Activated T-cell treated with anti-CD3 and anti-CD28 coated beads, Interleukin-2, amount 50 U/mL, for 48 hours (primary cell): ENCODE data around the gene DNAJA3.
"Not testable (repeated sequence)": the region's sequence is repeated elsewhere in the genome, so short reads cannot be mapped to it uniquely, and the experiment has no call there.

Experiments
- DNase-seq, 2 experiments: peaks; one replicate each; pipeline ENCODE4 v3.0.0-alpha.2; 2020

The DNAJA3 gene

DNA sequence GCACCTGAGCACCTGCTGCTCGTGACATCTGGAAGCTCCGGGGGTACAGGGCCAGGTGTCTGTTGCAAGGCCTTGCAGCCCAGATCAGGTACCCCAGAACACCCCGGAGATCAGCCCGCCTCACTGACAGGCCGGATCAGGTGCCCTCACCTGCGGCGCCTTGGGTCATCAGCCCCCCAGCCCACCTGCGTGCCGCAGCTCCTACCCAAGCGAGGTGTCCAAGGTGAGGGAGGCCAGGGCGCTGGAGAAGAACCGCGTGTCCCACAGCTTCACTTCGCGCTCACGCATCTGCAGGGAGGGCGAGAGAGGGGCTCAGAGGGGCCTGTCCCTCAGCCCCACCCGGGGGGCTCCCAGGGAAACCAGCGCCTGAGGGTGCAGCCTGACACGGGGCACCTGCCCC is 37.9 kb upstream of the DNAJA3 start:
- no peak for DNase-seq

DNA sequence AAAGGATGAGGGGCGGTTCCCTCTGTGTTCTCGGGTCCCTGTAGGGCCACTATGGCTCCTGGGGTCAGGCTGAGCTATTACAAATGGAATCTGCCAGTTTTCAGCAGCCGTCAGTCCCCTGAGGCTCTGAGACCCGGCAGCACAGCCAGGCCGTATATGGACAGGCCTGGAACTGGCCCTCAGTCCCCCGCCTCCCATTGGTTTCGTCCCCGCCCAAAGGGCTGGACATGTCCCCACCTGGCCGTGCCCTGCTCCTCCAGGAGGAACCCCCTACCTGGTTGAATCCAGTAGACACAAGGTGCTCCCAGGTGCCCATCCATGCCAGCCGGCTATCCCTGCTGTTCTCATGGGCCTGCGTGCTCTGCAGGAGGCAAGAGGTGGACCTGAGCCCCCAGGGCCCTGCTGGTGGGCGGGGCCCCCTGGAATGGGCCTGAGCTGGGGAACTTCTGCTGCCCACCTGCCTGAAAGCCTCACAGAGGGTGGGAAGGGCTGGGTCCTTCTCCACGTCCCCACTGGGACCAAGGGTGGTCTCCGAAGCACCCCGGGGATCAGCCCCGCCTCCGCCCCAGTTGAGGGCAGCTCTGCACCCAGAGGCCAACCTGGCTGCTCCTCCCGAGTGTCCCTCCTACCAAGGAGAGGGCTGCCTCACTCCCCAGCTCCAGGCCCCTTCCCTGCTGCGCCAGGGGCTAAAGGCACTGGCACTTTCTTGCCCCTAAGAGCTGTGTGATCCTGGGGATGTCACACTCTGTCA is 37.2 kb upstream of the DNAJA3 start:
- DNase-seq = no peak

DNA sequence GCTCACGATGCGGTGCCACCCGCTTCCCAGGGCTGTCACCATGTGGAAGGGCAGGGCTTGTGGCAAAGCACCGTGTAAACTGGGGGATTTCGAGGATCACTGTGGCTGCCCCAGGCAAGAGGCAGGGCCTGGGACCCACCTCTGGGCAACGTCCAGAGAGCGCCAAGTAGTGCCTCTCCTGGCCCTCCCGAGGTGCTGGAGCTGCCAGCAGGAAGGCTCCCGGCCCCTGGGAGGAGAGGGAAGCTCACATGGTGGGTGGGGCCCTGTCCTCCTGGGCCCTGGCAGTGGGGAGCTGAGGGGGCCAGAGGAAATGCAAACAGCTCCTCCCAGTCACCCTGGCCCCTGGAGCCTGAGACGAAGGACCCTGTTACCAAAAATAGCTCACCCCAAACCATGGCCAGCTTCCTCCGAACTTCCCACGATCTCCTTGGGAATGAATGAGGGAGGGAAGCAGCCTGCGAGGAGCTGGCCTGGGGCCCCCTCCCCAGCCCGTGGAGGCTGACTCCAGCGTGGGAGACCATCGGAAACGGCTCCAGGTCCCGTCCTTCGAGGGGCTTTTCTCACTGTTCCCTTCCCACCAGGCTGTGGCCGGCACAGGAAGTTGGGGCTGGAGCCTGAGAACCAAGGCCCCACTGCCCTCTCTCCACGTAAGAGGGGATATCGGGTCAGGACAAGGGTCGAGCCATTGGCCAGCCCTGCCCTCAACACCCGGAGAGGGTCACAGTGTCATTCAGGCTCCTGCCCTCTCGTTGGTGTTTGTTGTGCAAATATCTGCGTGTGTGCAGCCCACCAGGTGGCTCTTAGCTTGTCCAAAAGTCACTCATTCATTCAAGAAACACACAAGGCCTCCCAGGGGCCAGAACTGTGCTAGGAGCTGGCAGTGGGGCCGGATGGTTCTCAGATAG is 36.4 kb upstream of the DNAJA3 start:
- no peak for DNase-seq

DNA sequence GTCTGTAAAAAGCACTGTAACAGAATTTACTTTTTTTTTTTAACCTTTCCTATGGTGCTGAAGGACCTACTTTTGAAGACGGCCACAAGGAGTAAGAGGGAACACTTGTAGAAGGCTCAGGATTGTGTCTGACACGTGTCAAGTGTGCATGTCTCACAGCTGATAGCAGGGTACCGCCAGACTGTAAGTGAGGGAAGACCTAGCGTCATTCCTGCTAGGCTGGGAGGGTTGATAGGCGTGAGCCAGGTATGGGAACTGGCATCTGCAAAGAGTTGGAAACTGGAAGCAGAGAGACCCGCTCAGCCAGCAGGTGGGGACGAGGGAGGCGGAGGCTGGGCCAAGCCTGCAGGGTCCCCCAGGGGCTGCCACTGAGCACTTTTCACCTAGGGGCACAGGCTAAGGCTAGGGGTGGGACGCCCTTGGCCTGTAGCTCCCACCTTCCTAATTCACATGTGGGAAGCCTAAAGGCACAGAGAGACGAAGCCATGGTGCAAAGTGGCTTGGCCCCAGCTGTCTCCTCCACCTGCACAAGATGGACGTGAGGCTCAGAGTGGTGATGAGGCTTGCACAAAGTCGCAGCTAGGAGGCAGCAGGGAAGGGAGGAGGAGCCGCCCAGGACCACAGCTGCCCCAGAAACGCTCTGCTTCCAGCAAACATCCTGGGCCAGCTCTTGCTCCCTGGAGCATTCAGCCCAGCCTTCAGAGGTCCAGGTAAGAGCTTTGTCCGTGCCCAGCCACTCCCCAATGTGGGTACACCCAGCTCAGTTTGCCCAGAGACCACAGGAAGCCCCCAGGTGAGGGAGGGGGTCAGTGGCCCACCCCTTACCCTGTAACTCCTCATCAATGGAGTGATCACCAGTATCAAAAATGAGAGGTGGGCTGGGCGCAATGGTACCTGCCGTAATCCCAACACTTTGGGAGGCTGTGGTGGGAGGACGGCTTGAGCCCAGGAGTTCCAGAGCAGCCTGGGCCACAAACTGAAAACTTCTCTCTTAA is 35.1 kb upstream of the DNAJA3 start:
- no peak for DNase-seq

DNA sequence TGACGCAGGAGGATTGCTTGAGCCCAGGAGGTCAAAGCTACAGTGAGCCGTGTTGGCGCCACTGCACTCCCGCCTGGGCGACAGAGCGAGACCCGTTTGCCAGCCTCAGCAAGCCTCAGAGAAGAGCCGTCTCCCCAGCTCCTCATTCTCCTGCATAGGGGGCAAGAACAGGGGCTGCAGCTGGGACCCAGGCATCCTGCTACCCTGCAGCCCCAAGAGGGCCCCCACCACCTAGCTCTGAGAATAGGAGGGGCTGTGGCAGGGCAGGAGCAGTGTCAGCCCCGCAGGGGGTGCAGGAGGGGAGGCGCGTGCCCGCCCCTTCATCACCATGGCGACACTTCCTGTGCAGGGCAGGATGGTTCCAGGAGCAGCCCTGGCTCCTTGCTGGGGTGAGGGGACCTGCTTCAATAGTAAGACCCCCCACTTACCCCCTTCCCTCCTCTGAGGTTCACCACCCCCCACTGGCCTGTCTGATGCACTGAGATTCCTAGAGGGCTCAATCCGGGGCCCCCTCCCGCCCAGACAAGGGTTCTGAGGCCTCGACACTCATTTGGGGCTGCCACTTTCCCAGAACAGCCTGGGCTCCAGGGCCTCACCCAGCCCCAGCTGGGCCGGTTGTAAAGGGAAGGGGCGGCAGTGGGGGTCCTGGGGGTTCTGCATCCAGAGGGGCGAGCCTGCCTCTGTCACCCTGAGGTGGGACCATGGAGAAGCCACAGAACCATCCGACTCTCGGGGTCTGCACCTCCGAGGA is 33.9 kb upstream of the DNAJA3 start:
- no peak for DNase-seq

DNA sequence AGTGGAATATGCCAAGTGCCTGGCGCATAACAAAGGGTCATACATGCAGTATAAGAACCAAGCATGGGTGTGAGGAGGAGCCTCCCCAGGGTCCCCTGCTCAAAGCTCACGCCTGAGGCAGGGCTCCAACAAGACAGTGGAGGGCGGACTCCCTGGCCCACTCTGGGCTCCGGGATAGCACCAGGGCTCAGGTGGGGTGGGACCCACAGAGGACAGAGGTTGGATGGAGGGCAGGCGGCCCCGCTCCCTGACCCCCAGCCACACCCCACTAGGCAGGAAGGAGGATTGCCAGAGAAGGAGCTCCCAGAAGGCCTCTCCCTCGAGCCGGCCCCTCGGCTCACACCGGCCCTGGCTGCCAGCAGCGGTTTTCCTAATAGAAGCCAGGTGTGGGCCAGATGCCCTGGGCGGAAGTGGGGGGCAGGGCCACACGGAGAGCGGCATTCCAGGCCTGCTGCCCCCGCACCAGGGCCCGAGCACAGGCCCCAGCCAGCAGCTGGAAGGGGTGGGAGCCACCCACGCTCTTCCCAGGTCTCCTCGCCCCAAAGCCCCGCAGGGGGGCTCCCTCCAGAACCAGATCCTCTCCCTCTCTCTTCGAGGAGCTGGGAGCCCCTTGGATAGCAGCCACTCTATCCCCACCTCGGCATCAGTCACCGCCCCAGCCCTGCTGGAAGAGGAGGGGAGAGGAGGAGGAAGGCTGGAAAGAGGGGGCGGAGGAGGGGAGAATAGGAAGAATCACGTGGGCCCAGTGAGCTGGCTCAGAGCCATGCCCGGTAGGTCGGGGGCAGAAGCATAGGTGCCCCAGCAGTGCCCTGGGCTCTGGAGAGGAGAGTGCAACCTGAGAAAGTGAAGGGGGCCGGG is 33.1 kb upstream of the DNAJA3 start:
- no peak for DNase-seq

DNA sequence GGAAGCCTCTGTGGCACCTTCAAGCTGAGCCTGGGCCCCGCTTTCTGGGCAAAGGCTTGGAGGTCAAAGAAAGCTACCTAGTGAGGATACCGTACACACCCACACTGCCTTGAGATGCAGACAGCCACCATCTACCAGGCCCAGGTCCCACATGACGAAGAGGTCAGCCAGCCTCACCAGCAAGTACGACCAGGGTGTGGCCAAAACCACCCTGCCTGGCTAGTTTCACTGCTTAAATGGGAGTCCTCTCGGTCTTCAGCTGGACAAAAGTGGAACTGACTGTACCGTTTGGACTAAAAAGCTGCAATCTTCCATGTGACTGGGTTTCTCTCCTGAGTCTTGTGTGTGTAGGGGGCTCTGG is 32.4 kb upstream of the DNAJA3 start:
- DNase-seq = no peak

DNA sequence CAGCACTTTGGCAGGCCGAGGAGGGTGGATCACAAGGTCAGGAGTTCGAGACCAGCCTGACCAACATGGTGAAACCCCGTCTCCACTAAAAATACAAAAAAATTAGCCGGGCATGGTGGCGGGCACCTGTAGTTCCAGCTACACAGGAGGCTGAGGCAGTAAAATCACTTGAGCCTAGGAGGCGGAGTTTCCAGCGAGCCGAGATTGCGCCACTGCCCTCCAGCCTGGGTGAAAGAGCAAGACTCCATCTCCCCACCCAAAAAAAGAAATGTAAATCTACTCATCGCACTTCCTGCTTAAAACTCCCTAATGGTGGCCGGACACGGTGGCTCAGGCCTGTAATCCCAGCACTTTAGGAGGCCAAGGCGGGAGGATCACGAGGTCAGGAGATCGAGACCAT is 31.8 kb upstream of the DNAJA3 start:
- DNase-seq = not testable (repeated sequence)

DNA sequence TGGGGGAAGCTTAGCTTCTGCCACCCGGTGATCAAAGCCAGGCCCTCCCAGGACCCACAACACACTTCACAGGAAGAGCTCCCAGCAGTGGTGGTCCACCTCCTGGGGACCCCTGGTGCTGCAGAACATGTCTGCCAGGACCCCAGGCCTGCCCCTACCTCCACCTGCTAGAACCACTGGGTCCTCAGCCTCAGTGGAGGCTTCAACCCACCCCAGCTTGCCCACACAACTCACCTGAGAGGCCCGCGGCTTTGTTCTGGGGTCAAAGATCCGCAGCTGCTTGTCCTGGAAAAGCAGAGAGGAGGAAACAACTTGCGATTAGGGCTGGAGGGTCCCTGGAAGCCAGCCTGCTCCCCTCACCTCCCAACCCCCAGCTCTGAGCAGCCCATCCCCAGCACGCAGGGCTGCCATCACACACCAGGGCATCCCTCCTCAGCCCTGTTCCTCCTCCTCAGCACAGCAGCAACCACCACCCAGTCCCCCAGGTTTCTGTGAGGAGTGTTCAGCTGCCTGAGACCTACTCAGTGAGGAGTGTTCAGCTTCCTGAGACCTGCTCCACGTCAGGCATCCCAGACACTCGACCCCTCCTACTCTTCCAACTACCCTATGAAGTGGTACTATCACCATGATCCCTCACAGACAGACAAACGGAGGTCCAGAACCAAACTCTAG is 30.5 kb upstream of the DNAJA3 start:
- no peak for DNase-seq

DNA sequence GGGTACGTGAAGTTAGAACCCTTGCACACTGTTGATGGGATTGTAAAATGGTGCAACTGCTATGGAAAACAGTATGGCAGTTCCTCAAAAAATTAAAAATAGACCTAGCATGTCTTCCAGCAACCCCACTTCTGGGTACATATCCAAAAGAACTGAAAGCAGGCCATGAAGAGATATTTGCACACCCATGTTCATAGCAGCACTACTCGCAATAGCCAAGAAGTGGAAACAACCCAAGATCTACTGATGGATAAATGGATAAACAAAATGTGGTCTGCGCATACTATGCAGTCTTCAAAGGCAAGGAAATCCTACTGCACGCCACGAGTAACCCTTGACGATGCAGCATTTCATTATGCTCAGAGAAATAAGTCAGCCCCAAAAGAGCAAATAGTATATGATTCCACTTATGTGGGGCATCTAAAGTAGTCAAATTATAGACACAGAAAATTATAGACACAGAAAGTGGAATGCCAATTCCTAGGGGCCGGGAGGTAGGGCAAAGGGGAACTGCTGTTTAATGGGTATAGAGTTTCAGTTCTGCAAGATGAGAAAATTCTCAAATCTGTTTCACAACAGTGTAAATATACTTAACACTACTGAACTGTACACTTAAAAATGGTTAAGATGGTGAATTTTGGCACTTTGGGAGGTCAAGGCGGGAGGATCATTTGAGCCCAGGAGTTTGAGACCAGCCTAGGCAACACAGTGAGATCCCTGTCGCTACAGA is 26.5 kb upstream of the DNAJA3 start:
- DNase-seq = no peak

DNA sequence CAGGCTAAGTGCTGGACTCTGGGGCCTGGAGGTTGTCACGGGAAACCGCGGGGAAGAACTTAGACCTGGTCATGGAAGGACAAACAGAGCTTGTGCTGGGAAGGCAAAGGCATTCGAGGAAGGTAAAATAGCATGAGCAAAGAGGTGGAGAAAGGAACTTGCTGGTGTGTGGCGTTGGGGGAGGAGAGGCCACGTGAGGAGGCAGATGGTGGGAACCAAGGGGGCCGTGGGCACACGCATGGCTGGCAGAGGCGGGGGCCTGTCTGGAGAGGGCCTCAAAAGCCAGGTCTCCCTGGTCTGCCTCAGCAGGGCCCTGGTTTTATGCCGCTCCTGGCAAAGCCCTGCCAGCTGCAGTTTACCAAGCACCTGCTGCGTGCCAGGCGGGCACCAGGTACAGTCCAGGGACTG is 24.6 kb upstream of the DNAJA3 start:
- DNase-seq = no peak

DNA sequence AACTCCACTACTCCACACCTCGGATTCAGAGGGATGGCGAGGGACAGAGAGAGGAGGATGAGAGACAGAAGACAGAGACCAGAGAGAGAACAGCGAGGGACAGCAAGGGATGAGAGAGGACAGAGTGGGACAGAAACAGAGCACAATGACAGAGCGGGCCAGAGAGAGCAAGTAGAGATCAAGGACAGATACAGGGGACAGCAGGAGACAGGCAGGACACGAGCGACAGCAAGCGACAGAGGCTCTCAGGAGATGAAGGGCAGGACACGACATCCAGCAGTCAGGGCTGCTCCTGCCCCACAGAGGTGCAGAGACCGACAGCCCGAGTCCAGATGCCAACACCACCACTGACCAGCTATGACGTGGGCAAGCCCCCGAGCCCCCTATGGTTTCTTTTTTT is 24.2 kb upstream of the DNAJA3 start:
- no peak for DNase-seq

DNA sequence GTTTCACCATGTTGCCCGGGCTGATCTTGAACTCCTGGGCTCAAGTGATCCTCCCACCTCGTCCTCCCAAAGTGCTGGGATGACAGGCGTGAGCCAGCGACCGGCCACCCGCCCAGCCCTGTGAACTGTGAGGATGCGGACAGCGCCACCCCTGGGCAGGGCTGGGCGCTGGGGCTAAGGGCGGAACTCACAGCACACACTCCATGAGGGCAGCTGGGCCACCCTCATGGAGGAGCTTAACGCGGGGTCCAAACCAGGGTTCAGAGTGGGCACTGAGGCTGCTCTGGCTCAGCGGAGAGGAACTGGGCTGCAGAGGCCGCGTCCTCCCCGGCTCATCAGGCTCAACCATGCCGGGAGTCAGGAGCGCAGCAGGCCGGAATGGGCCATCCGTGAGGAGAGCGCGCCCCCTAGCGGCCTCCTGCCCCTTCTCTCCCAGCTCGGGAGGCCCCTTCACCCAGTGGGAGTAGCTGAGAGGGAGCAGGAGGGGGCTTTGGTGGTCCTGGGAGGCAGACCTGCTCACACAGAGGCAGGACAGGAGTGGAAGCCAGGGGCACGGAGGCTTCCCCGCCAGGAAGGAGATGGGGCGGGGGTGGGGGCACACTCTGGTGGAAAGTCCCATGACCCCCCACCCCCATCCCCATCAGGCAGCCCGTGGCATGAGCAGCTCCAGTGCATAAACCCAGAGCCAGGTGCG is 23.1 kb upstream of the DNAJA3 start:
- DNase-seq = peak; percentile 77 to 83

DNA sequence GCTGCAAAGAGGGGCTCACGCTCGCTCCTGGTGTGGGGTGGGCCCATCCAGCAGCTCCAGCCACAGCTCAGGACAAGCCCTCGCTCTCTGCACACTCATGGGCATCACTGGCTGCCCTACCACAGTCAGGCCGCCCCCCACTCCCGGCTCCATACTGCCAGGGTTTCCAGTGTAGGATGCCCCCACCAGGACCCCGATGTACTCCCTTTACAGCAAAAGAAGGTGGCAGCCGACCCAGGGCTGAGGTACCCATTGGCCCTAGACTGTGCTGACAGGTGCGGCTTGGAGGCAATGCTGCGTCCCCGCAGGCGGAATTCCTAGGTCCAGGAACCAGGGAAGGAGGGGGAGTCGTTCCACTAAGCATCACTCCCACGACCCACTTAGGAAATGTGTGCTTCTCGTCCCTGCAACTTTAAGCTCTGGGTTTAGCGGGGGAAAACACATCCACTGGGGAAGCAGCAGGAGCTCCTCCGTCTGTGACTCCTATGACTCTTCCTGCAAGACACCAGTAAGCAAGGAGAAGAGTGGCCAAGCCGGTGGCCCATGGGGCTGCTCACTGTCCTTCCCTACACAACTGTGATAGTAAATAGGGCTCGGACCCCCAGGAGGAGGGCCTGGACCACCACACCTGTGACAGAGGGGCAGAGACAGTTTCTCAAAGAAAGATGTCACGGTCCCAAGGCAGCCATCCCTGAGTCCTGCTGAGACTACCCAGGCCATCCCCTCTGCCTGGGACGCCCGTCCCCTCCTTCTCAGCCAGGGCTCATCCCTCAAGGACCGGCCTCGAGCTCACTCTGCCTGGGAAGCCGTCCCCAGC is 22.3 kb upstream of the DNAJA3 start:
- DNase-seq = no peak

DNA sequence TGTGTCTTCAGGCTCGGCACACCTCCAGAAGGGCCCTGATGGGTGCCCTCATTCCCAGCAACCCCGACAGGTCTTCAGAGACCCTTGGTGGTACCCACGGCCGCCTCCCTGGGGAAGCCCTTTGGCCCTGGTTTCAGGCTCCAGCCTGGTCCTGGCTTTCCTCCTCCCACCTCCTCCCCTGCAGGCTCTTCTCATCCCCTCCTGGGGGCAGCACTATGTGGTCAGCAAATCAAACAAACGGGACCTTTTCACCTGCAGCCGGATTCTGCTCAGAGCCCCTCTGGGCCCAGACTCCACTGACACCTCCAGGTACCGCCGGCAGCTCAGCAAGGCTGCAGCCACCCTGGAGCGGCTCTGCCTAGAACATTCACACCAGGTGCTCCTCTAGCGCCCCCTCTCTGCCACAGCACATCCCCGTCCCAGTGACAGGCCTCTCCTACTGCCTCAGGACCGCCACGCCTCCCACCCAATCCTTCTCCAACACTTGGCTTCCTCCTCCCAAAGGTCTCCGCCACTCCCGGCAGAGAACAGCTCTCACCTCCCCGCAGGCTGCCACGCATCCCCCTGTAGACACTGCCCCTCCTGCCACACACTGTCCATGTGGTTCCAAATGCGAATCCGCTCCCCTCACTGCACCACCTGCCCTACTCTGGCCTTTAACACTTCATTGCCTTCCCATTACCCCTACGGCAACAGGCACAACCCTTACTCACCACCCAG is 21.3 kb upstream of the DNAJA3 start:
- peak; percentile 58 to 66 for DNase-seq

DNA sequence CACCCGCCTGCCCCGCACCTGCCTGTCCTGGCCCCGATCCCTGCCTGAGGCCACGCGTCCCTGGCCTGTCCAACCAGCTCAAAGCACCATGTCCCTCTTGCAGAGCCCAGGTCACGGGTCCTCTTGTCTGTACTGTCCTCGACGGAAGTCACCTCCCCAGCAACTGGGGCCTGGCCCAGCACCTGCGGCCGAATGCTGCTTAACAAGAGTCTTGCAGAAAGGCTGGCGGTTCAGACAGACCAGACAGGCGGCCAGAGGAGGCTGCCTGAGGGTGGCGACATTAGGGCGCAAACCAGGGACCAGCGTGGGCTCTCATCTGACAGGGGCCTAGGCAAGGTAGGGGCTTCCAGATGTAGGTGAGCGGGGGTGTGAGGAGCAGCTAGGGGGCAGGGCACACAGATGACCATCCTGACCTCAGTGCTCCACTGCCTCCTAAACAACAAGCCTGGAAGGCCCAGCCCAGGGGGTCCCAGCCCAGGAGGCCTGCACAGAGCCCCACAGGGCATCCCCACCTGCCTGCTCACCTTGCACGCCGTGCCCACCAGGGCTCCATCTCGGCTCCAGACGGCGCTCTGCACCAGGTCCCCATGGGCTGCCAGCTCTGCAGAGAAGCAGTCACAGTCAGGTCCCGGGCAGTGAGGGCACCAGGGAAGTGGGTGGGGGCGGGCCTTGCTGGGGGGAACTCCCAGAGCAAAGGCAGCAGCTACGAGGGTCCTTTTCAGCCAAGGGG is 20.5 kb upstream of the DNAJA3 start:
- DNase-seq = no peak
